ENCODE measurements around the gene GIT1.
A peak's percentile ranks its signal among the peaks of the same experiment; 100 is the strongest.
"Not testable (repeated sequence)": the region's sequence is repeated elsewhere in the genome, so short reads cannot be mapped to it uniquely, and the experiment has no call there.

Gene GIT1

GRCh38 chr17:29565643-29566472, 23.6 kb downstream of the GIT1 start:
- peak; percentile 68 for DNase-seq

- no peak for DNase-seq
These were observed 25.6 kb downstream of the GIT1 start for GRCh38 chr17:29563816-29564215.

GRCh38 chr17:29562615-29563014, 26.8 kb downstream of the GIT1 start:
- DNase-seq = no peak

- DNase-seq = no peak
These were observed 27.6 kb downstream of the GIT1 start for GRCh38 chr17:29561554-29562517.

GRCh38 chr17:29560316-29560715, 29.1 kb downstream of the GIT1 start:
- no peak for DNase-seq

GRCh38 chr17:29559640-29560039, 29.8 kb downstream of the GIT1 start:
- no peak for DNase-seq

GRCh38 chr17:29558139-29558538, 31.3 kb downstream of the GIT1 start:
- not testable (repeated sequence) for DNase-seq

- DNase-seq = no peak
These were observed 31.7 kb downstream of the GIT1 start for GRCh38 chr17:29557739-29558116.

- no peak for DNase-seq
These were observed 32.2 kb downstream of the GIT1 start for GRCh38 chr17:29557085-29557738.

- DNase-seq = no peak
These were observed 33.6 kb downstream of the GIT1 start for GRCh38 chr17:29555840-29556239.

GRCh38 chr17:29549177-29549923, 40.1 kb downstream of the GIT1 start:
- DNase-seq = no peak

- DNase-seq = no peak
These were observed 42.6 kb downstream of the GIT1 start for GRCh38 chr17:29546830-29547229.

GRCh38 chr17:29546085-29546484, 43.4 kb downstream of the GIT1 start:
- no peak for DNase-seq

GRCh38 chr17:29544066-29544465, 45.4 kb downstream of the GIT1 start:
- DNase-seq = no peak

GRCh38 chr17:29533976-29534375, 55.5 kb downstream of the GIT1 start:
- DNase-seq = no peak

- no peak for DNase-seq
These were observed 63.1 kb downstream of the GIT1 start for GRCh38 chr17:29526322-29526721.

- no peak for DNase-seq
These were observed 64.8 kb downstream of the GIT1 start for GRCh38 chr17:29524692-29525091.

All from NCI-H1417 treated with DMSO at 0.1 percent for 48 hours (cell line).